H1 (cell line): Measurements from ENCODE around the gene FARP2. TPM values are rescaled to one million over a fixed set of nuclear protein-coding genes. Genes with fewer than 3 reads are reported as not detected.

Experiments
- CTCF ChIA-PET: fragments of 300-600 bp; sonication (Branson Sonifier 250); formaldehyde crosslinking; loops from one replicate; lab custom pipeline; 2021; ENCODE audit not compliant: partially characterized antibody; lab: Charles Lee
- POLR2A ChIA-PET: fragments of 300-600 bp; sonication (Branson Sonifier 250); formaldehyde crosslinking; loops from one replicate; lab custom pipeline; 2021; ENCODE audit warnings: inconsistent platforms; ENCODE audit not compliant: partially characterized antibody; lab: Charles Lee
- DNase-seq, 2 experiments: peaks; one replicate each; pipeline versions ENCODE4 v3.0.0 to v3.0.0-alpha.2; 2010 to 2022; ENCODE audit warnings: low spot score in 2 of 2, low read depth in 1 of 2, mixed read lengths in 1 of 2
- FAIRE-seq: peaks from 2 replicates; lab custom pipeline; 2011; peaks lifted over from hg19 to GRCh38; lab: Jason Lieb, UNC
- H2AFZ ChIP-seq: 2 replicates; pipeline ENCODE4 v1.8.1; 2012; ENCODE audit warnings: low read length, inconsistent platforms
- H2AK5ac ChIP-seq: 2 replicates; pipeline ENCODE4 v1.6.1; 2013; ENCODE audit warnings: low read depth, low read length
- H2BK120ac ChIP-seq: replicated peaks from 2 replicates; pipeline ENCODE3; 2013; ENCODE audit warnings: low read depth, low read length, inconsistent platforms
- H2BK12ac ChIP-seq: 2 replicates; pipeline ENCODE4 v1.6.1; 2013; ENCODE audit warnings: low read depth, low read length
- H2BK15ac ChIP-seq: 2 replicates; pipeline ENCODE4 v1.6.1; 2013; ENCODE audit warnings: low read length
- H2BK20ac ChIP-seq: 2 replicates; pipeline ENCODE4 v1.6.1; 2013; ENCODE audit warnings: low read length
- H2BK5ac ChIP-seq: 2 replicates; pipeline ENCODE4 v1.6.1; 2013; ENCODE audit warnings: low read depth, low read length
- H3K14ac ChIP-seq: 2 replicates; pipeline ENCODE4 v1.6.1; 2013; ENCODE audit warnings: inconsistent platforms; ENCODE audit not compliant: insufficient read length
- H3K18ac ChIP-seq: 2 replicates; pipeline ENCODE4 v1.6.1; 2013; ENCODE audit warnings: low read length; ENCODE audit errors: extremely low read depth
- H3K23ac ChIP-seq: 2 replicates; pipeline ENCODE4 v1.6.1; 2013; ENCODE audit warnings: inconsistent platforms; ENCODE audit not compliant: insufficient read length
- H3K23me2 ChIP-seq: 2 replicates; pipeline ENCODE4 v1.6.1; 2013; ENCODE audit warnings: low read depth, low read length
- H3K27ac ChIP-seq: 2 replicates; pipeline ENCODE4 v1.6.1; 2011; ENCODE audit warnings: low read depth, low read length, inconsistent platforms
- H3K27me3 ChIP-seq, 4 experiments: replicated peaks in 1 of 4; 1 replicate in 1 of 4; 2 replicates in 3 of 4; pipeline versions ENCODE4 v1.6.1 to v1.8.1; 2011 to 2013; ENCODE audit warnings: low read length in 3 of 4, mild to moderate bottlenecking in 3 of 4, inconsistent platforms in 2 of 4, mixed read lengths in 2 of 4, moderate library complexity in 1 of 4; ENCODE audit not compliant: control insufficient read depth in 3 of 4, insufficient read depth in 3 of 4; ENCODE audit errors: extremely low read depth in 1 of 4
- H3K36me3 ChIP-seq, 4 experiments: 2 replicates each; pipeline versions ENCODE4 v1.6.1 to v1.8.1; 2011 to 2013; ENCODE audit warnings: mild to moderate bottlenecking in 4 of 4, low read length in 3 of 4, moderate library complexity in 2 of 4, control low read depth in 1 of 4, inconsistent platforms in 1 of 4; ENCODE audit not compliant: insufficient read depth in 4 of 4, control insufficient read depth in 2 of 4
- H3K4ac ChIP-seq: replicated peaks from 2 replicates; pipeline ENCODE3; 2013; ENCODE audit warnings: low read length, low read depth, mixed read lengths, inconsistent platforms; ENCODE audit not compliant: insufficient read length
- H3K4me1 ChIP-seq, 4 experiments: replicated peaks in 1 of 4; 1 replicate in 1 of 4; 2 replicates in 3 of 4; pipeline versions ENCODE4 v1.6.1 to v1.8.1; 2011 to 2013; ENCODE audit warnings: low read length in 3 of 4, inconsistent platforms in 2 of 4, mixed read lengths in 1 of 4; ENCODE audit not compliant: insufficient read depth in 4 of 4, control insufficient read depth in 3 of 4
- H3K4me2 ChIP-seq, 2 experiments: 2 replicates each; pipeline versions ENCODE4 v1.6.1 to v1.8.1; 2011 to 2013; ENCODE audit warnings: low read depth in 2 of 2, low read length in 2 of 2, control low read depth in 1 of 2, inconsistent platforms in 1 of 2, mild to moderate bottlenecking in 1 of 2; ENCODE audit not compliant: insufficient read depth in 1 of 2
- H3K4me3 ChIP-seq, 4 experiments: fragments of 200-600, 300-600 bp in 1 of 4; sonication (generic), shearing (Covaris generic), sonication (Bioruptor Twin) in 1 of 4; 2 replicates each; pipeline versions ENCODE4 v1.5.1 to v1.8.1; 2011 to 2016; ENCODE audit warnings: low read length in 4 of 4, low read depth in 3 of 4, control low read depth in 2 of 4, inconsistent platforms in 2 of 4, mild to moderate bottlenecking in 2 of 4, mixed read lengths in 1 of 4, moderate library complexity in 1 of 4; ENCODE audit not compliant: insufficient read depth in 2 of 4; ENCODE audit errors: extremely low read depth in 1 of 4
- H3K56ac ChIP-seq: replicated peaks from 2 replicates; pipeline ENCODE3; 2013; ENCODE audit warnings: low read depth, mild to moderate bottlenecking, mixed read lengths, low read length, inconsistent platforms; ENCODE audit not compliant: insufficient read length
- H3K79me1 ChIP-seq: 2 replicates; pipeline ENCODE4 v1.6.1; 2013; ENCODE audit warnings: low read depth, low read length, control low read depth
- H3K79me2 ChIP-seq, 2 experiments: 2 replicates each; pipeline versions ENCODE4 v1.6.1 to v1.8.1; 2012 to 2013; ENCODE audit warnings: low read length in 2 of 2, mild to moderate bottlenecking in 2 of 2, inconsistent platforms in 1 of 2; ENCODE audit not compliant: insufficient read depth in 2 of 2, control insufficient read depth in 1 of 2
- H3K9ac ChIP-seq, 4 experiments: replicated peaks in 1 of 4; 1 replicate in 1 of 4; 2 replicates in 3 of 4; pipeline versions ENCODE4 v1.6.1 to v1.8.1; 2011 to 2013; ENCODE audit warnings: low read depth in 3 of 4, low read length in 3 of 4, control low read depth in 2 of 4, mild to moderate bottlenecking in 2 of 4, moderate library complexity in 2 of 4, inconsistent platforms in 1 of 4; ENCODE audit errors: extremely low read depth in 1 of 4
- H3K9me3 ChIP-seq, 2 experiments: 2 replicates each; pipeline versions ENCODE4 v1.6.1 to v1.8.1; 2012 to 2013; ENCODE audit warnings: mild to moderate bottlenecking in 2 of 2, moderate library complexity in 2 of 2, control low read depth in 1 of 2, inconsistent platforms in 1 of 2, low read depth in 1 of 2, low read length in 1 of 2, mixed read lengths in 1 of 2; ENCODE audit not compliant: insufficient read depth in 2 of 2
- H4K20me1 ChIP-seq, 2 experiments: replicated peaks in 1 of 2; 2 replicates each; pipeline versions ENCODE3 to v1.8.1; 2011 to 2013; ENCODE audit warnings: inconsistent platforms in 2 of 2, low read length in 2 of 2, mild to moderate bottlenecking in 1 of 2; ENCODE audit not compliant: insufficient read depth in 2 of 2, control insufficient read depth in 1 of 2
- H4K5ac ChIP-seq: 2 replicates; pipeline ENCODE4 v1.6.1; 2013; ENCODE audit warnings: low read length, low read depth, mixed read lengths, inconsistent platforms; ENCODE audit not compliant: insufficient read length
- H4K8ac ChIP-seq: 2 replicates; pipeline ENCODE4 v1.8.0; 2013; ENCODE audit warnings: mild to moderate bottlenecking, moderate library complexity, low read length, inconsistent platforms; ENCODE audit not compliant: insufficient read depth; ENCODE audit errors: extremely low read depth
- H4K91ac ChIP-seq: replicated peaks from 2 replicates; pipeline ENCODE3; 2013; ENCODE audit warnings: low read length, mixed read lengths, inconsistent platforms; ENCODE audit not compliant: insufficient read length
- CHD1 ChIP-seq: IDR thresholded peaks from 2 replicates; pipeline ENCODE4 v1.6.1; 2012; ENCODE audit warnings: low read depth, low read length, improper control_type of control experiment
- GABPA ChIP-seq: IDR thresholded peaks from 2 replicates; pipeline ENCODE4 v1.6.1; 2011; ENCODE audit warnings: mild to moderate bottlenecking, low read length, moderate library complexity, borderline replicate concordance; ENCODE audit not compliant: insufficient read depth
- GTF2F1 ChIP-seq: IDR thresholded peaks from 2 replicates; pipeline ENCODE4 v1.6.1; 2012; ENCODE audit warnings: low read depth, low read length, improper control_type of control experiment, borderline replicate concordance
- NANOG ChIP-seq: IDR thresholded peaks from 2 replicates; pipeline ENCODE4 v1.6.1; 2011; ENCODE audit warnings: low read length, low read depth, mild to moderate bottlenecking, inconsistent platforms; ENCODE audit not compliant: insufficient read depth, poor library complexity, severe bottlenecking
- RAD21 ChIP-seq, 2 experiments: IDR thresholded peaks in 1 of 2; conservative IDR thresholded peaks in 1 of 2; 2 replicates each; pipeline ENCODE4 v1.6.1; 2011; ENCODE audit warnings: low read depth in 2 of 2, low read length in 2 of 2, improper control_type of control experiment in 1 of 2, inconsistent platforms in 1 of 2, mild to moderate bottlenecking in 1 of 2, moderate library complexity in 1 of 2
- RBBP5 ChIP-seq: IDR thresholded peaks from 2 replicates; pipeline ENCODE4 v1.7.1; 2012; ENCODE audit warnings: low read depth, mild to moderate bottlenecking, inconsistent platforms, low read length, moderate library complexity, borderline replicate concordance
- SAP30 ChIP-seq: fragments of 300-600 bp; sonication (generic); IDR thresholded peaks from 2 replicates; pipeline ENCODE4 v1.7.1; 2012; ENCODE audit warnings: low read length, moderate library complexity, mild to moderate bottlenecking, inconsistent platforms; ENCODE audit not compliant: insufficient read depth, insufficient replicate concordance
- TAF1 ChIP-seq: IDR thresholded peaks from 2 replicates; pipeline ENCODE4 v1.6.1; 2011; ENCODE audit warnings: mild to moderate bottlenecking, low read depth, low read length
- WGBS, 2 experiments: shearing (Covaris generic) in 1 of 2; methylation state at CpG; one replicate each; pipeline versions ENCODE4 v1.1.6 to v1.1.7; 2013 to 2015; ENCODE audit warnings: low lambda C conversion rate in 2 of 2, mixed read lengths in 2 of 2, inconsistent platforms in 1 of 2, low coverage in 1 of 2, missing lambda C conversion rate in 1 of 2; ENCODE audit not compliant: insufficient replicate concordance in 2 of 2, insufficient coverage in 1 of 2, insufficient read length in 1 of 2; ENCODE audit errors: extremely low coverage in 1 of 2, missing lambda C conversion rate in 1 of 2; 5-methylcytosine and 5-hydroxymethylcytosine counted together
- polyA plus RNA-seq, 7 experiments: library from polyadenylated mRNA; depleted of rRNA in 3 of 7; stranded (reverse) in 5 of 7; unstranded in 2 of 7; fragments of >200 nt in 5 of 7; fragments of 200-250 nt in 2 of 7; gene quantifications; 1 replicate in 5 of 7; 2 replicates in 1 of 7; 4 replicates in 1 of 7; pipeline versions ENCODE4 v1.2.1 to v1.2.3, GENCODE V29; 2011 to 2013; ENCODE audit warnings: missing spikeins in 2 of 7, mixed read lengths in 2 of 7
- total RNA-seq: library from RNA; stranded (reverse); fragmentation: NEBNext Ultra II Directional; extraction: Animal tissue kit (Norgen Biotek cat#: 25700); gene quantifications from 2 replicates; pipeline ENCODE4 v1.2.1, GENCODE V29; 2021
- TF ChIP-seq, protein P1 (sequence below): IDR thresholded peaks from 2 replicates; pipeline ENCODE4 v1.6.1; 2012; ENCODE audit warnings: inconsistent platforms

The FARP2 gene
- total and polyA plus RNA-seq, 2 of the 8 experiments (the other 6 are each of a cell fraction or from before 2014, with no cell fraction given), result 12.4 to 33.4 TPM

DNA sequence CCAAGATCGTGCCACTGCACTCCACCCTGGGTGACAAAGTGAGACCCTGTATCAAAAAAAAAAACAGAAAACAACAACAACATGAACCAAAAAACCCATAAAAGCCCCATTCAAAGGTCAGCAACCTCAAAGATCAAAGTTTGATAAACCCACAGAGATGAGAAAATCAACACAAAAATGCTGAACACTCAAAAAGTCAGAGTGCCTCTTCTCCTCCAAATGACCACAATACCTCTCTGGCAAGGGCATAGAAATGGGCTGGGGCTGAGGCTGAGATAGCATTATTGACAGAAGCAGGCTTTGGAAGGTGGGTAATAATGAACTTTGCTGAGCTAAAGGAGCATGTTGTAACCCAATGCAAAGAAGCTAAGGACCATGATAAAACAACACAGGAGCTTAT lies 66.3 kb downstream of the FARP2 start:
- no peak for DNase-seq
- Histone ChIP-seq H2BK20ac (no peak overlapping the region), H2BK5ac (no peak overlapping the region), H4K5ac (no peak overlapping the region), H3K79me2 (no peaks in the 10 kb centered on the region), H3K23ac (no peak overlapping the region), H4K8ac (no peak overlapping the region), H3K18ac (no peak overlapping the region), H4K91ac (no peak overlapping the region), H4K20me1 (peaks cover 0 to 2% of the 10 kb centered on the region in 2 experiments), H3K27ac (no peak overlapping the region), H3K23me2 (no peaks in the 10 kb centered on the region), H3K79me1 (no peaks in the 10 kb centered on the region), H2BK15ac (no peak overlapping the region), H2AK5ac (no peak overlapping the region), H3K4me3 (no peak overlapping the region), H2AFZ (no peak overlapping the region), H3K9me3 (no peaks in the 10 kb centered on the region), H2BK120ac (no peak overlapping the region), H3K4me2 (no peak overlapping the region), H3K56ac (no peak overlapping the region), H3K27me3 (no peaks in the 10 kb centered on the region), H3K14ac (no peak overlapping the region), H3K4me1 (no peaks in the 10 kb centered on the region), H3K9ac (no peak overlapping the region), H3K4ac (no peak overlapping the region), H2BK12ac (no peak overlapping the region), H3K36me3 (peaks cover 4 to 7% (median 5%) of the 10 kb centered on the region in 4 experiments; a peak in 5 of 8 replicates)
- TF ChIP-seq SAP30, result no peak
- no peak for TF ChIP-seq NANOG
- no peak for TF ChIP-seq TAF1
- no peak for TF ChIP-seq GTF2F1
- no peak for TF ChIP-seq RBBP5
- TF ChIP-seq GABPA, result no peak
- no peak for TF ChIP-seq CHD1
- TF ChIP-seq, protein P1, sequence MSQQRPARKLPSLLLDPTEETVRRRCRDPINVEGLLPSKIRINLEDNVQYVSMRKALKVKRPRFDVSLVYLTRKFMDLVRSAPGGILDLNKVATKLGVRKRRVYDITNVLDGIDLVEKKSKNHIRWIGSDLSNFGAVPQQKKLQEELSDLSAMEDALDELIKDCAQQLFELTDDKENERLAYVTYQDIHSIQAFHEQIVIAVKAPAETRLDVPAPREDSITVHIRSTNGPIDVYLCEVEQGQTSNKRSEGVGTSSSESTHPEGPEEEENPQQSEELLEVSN, result no peak
- TF ChIP-seq RAD21 (IDR thresholded peaks at IDR 0.05 in 1 of 2, conservative IDR thresholded peaks at IDR 0.05 in 1 of 2; ENCODE audit: low read depth in 2 of 2, low read length in 2 of 2), result no peak
- WGBS, 2 experiments, result 100% methylated on average over 1 of the region's 1 CpG; no CpG with 5 or more reads in 1 of the 2 experiments
- no peak for FAIRE-seq
- ChIA-PET POLR2A (no interaction called here), CTCF (interaction anchor here (0.6 kb wide), 1 partner anchor 575 kb away, joined by 3 read pairs; no protein-coding TSS in a partner anchor)
